RWPE1 (cell line): ENCODE data around the gene HPCAL4.

Experiments used
- CTCF ChIA-PET: fragments of 350-600 bp; sonication (Branson Sonifier 250); formaldehyde crosslinking; extraction: SDS; loops from one replicate; lab custom pipeline; 2021; lab: Yijun Ruan, JAX
- POLR2A ChIA-PET: fragments of 400-600 bp; formaldehyde crosslinking; extraction: SDS; loops from one replicate; lab custom pipeline; 2020; ENCODE audit warnings: antibody characterized with exemption; ENCODE audit not compliant: low non-redundant PET; lab: Yijun Ruan, JAX
- DNase-seq: peaks from one replicate; pipeline ENCODE4 v3.0.0; 2012; ENCODE audit warnings: low spot score
- H3K27ac ChIP-seq: fragments of 450-650 bp; 2 replicates; pipeline ENCODE4 v1.5.1; 2017
- CTCF ChIP-seq: fragments of 450-650 bp; conservative IDR thresholded peaks from 2 replicates; pipeline ENCODE4 v1.5.1; 2017; ENCODE audit warnings: low read depth, mild to moderate bottlenecking

Gene HPCAL4

GRCh38 chr1:39732730-39733129 is 41.5 kb upstream of the HPCAL4 start:
- CTCF ChIA-PET = interaction anchor here (0.9 kb wide), 1 partner anchor 12 kb away, joined by 5 read pairs; no protein-coding TSS in a partner anchor
- no peak for DNase-seq
- TF ChIP-seq CTCF = no peak
- POLR2A ChIA-PET = no interaction called here
- H3K27ac ChIP-seq = no peak overlapping the region

- H3K27ac ChIP-seq = no peak overlapping the region
- TF ChIP-seq CTCF = no peak
- ChIA-PET POLR2A (no interaction called here), CTCF (no interaction called here)
- no peak for DNase-seq
These were observed 38.6 kb upstream of the HPCAL4 start for GRCh38 chr1:39729842-39730241.

GRCh38 chr1:39729030-39729429 is 37.8 kb upstream of the HPCAL4 start:
- CTCF ChIA-PET = no interaction called here
- TF ChIP-seq CTCF = no peak
- no peak for DNase-seq
- H3K27ac ChIP-seq = no peak overlapping the region
- POLR2A ChIA-PET = no interaction called here

- no peak overlapping the region for H3K27ac ChIP-seq
- ChIA-PET CTCF (interaction anchor here (0.6 kb wide), 1 partner anchor 122 kb away, joined by 5 read pairs; no protein-coding TSS in a partner anchor), POLR2A (no interaction called here)
- no peak for DNase-seq
- no peak for TF ChIP-seq CTCF
These were observed 36.7 kb upstream of the HPCAL4 start for GRCh38 chr1:39727932-39728317.

GRCh38 chr1:39727221-39727931 is 36.1 kb upstream of the HPCAL4 start:
- no peak for DNase-seq
- no peak for TF ChIP-seq CTCF
- POLR2A ChIA-PET = no interaction called here
- H3K27ac ChIP-seq = no peak overlapping the region
- CTCF ChIA-PET = interaction anchor here (0.6 kb wide), 1 partner anchor 121 kb away, joined by 5 read pairs; no protein-coding TSS in a partner anchor

GRCh38 chr1:39726600-39726999 is 35.4 kb upstream of the HPCAL4 start:
- DNase-seq = no peak
- ChIA-PET POLR2A (no interaction called here), CTCF (no interaction called here)
- TF ChIP-seq CTCF = no peak
- H3K27ac ChIP-seq = no peak overlapping the region
